Activated CD4-positive, alpha-beta memory T cell treated with anti-CD3 and anti-CD28 coated beads for 36 hours (primary cell): Measurements from ENCODE around the gene AOAH. TPM values are rescaled to one million over a fixed set of nuclear protein-coding genes. Genes with fewer than 3 reads are reported as not detected.

Experiments used
- CTCF ChIA-PET: fragments of 350-600 bp; sonication (Branson Sonifier 250); formaldehyde crosslinking; loops from one replicate; lab custom pipeline; 2021; ENCODE audit warnings: antibody characterized with exemption, inconsistent platforms; lab: Charles Lee
- POLR2A ChIA-PET: fragments of 350-600 bp; sonication (Branson Sonifier 250); formaldehyde crosslinking; loops from one replicate; lab custom pipeline; 2021; ENCODE audit warnings: antibody characterized with exemption; lab: Charles Lee
- DNase-seq: peaks from one replicate; pipeline ENCODE4 v3.0.0-alpha.2; 2020
- H3K27ac Mint-ChIP-seq: one replicate; pipeline ENCODE4 v1.8.0; 2021; ENCODE audit warnings: mixed read lengths
- H3K27me3 Mint-ChIP-seq: one replicate; pipeline ENCODE4 v1.8.0; 2021; ENCODE audit warnings: mixed read lengths
- H3K36me3 Mint-ChIP-seq: one replicate; pipeline ENCODE4 v1.8.0; 2021; ENCODE audit warnings: mixed read lengths
- H3K4me1 Mint-ChIP-seq: one replicate; pipeline ENCODE4 v1.8.0; 2021; ENCODE audit warnings: low read depth, mixed read lengths
- H3K4me3 Mint-ChIP-seq: one replicate; pipeline ENCODE4 v1.8.0; 2021; ENCODE audit warnings: mild to moderate bottlenecking, mixed read lengths
- H3K9me3 Mint-ChIP-seq: one replicate; pipeline ENCODE4 v1.8.0; 2021; ENCODE audit warnings: mixed read lengths
- intact Hi-C: fragments of 100-400 bp; cut with micrococcal nuclease; formaldehyde crosslinking; loops from one replicate; pipeline ENCODE4 v1.15.1; 2023
- total RNA-seq, 2 experiments: library from RNA; stranded (reverse); gene quantifications; one replicate each; pipeline ENCODE4 v1.2.3, GENCODE V29; 2021

AOAH gene
- total RNA-seq, 2 experiments from 2014 or later, result 2.4 to 2.6 TPM

DNA sequence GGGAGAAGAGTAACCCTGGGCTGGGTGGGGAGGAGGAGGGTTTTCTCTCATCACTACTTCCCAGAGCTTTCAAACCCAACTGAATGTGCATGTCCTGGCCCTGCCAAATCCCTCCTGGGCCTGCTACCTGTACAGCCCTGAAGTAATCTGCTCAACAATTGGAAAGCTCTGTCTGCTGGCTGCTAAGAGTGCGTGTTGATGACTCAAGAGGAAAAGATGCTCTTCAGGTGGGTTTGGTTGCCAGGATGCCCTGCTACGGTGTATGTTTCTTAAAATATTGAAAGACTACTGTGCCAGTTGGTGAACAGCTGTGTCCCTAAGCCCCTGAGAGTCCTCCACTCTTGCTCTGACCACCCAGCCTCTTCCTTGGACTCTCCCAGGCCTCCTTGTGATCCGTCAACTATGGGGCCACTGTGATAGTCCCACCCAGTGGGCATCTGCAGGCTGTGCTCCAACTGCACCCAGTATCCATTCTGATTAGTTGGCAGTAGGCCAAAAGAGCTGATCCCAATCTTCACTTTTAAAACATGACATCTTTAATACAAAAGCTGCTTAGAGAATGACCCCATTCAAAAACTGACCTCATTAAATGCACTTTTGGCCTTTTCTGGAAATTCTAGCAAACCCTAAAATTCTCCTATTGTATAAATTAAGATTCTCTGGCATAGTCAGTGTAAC, 85.6 kb downstream of the AOAH start:
- Mint-ChIP-seq H3K27me3 (no peaks in the 10 kb centered on the region), H3K9me3 (no peaks in the 10 kb centered on the region), H3K4me3 (no peak overlapping the region), H3K4me1 (peaks cover 44% of the 10 kb centered on the region), H3K27ac (no peak overlapping the region), H3K36me3 (no peaks in the 10 kb centered on the region)
- CTCF ChIA-PET, result interaction anchor here (1.6 kb wide), 2 partner anchors 10 to 32 kb away, joined by 6 to 7 read pairs; no protein-coding TSS in a partner anchor
- DNase-seq, result no peak
- intact Hi-C loops, result no loop called here
- POLR2A ChIA-PET, result no interaction called here

DNA sequence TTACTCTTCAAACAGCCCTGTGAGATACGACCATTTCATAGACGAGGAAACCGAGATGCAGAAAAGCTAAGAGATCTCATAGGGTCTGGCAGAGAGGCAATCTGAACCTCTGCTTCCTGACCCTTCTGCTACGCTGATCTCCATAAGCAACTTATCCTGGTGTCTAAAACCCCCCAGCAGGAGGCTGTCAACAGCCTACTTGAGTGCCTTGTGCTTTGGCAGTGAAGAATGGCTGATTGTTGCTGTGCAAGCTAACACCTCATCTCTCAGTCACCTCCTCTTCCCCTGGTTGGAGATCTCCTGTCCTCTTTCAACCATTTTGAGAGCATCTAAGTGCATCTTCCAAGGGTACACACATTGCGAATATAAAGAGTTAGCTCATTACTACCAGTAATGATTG, 86.2 kb downstream of the AOAH start:
- intact Hi-C loops, result no loop called here
- Mint-ChIP-seq H3K9me3 (no peaks in the 10 kb centered on the region), H3K27ac (no peak overlapping the region), H3K4me1 (peaks cover 44% of the 10 kb centered on the region), H3K36me3 (no peaks in the 10 kb centered on the region), H3K27me3 (no peaks in the 10 kb centered on the region), H3K4me3 (no peak overlapping the region)
- POLR2A ChIA-PET, result no interaction called here
- no peak for DNase-seq
- CTCF ChIA-PET, result no interaction called here

DNA sequence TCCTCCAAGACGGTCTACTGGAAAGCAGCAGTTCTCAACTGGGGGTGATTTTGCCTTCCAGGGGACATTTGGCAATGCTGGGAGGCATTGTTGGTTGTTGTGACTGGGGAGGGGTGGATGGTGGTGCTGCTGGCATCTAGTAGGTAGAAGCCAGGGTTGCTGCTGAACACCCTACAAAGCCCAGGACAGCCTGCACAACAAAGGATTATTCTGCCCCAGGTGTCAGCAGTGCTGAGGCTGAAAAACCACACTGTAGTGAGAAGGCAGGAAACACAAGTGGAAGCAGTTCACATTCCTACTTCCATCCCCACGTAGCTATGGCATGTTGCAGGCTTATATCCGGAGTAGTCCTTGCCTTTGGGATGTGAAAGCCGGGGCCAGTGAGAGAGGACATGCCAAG, 86.9 kb downstream of the AOAH start:
- no peaks in the 10 kb centered on the region for H3K9me3 Mint-ChIP-seq
- DNase-seq, result no peak
- H3K27ac Mint-ChIP-seq, result no peak overlapping the region
- peaks cover 44% of the 10 kb centered on the region for H3K4me1 Mint-ChIP-seq
- H3K4me3 Mint-ChIP-seq, result no peak overlapping the region
- intact Hi-C loops, result no loop called here
- no peaks in the 10 kb centered on the region for H3K27me3 Mint-ChIP-seq
- ChIA-PET POLR2A (no interaction called here), CTCF (no interaction called here)
- H3K36me3 Mint-ChIP-seq, result no peaks in the 10 kb centered on the region

DNA sequence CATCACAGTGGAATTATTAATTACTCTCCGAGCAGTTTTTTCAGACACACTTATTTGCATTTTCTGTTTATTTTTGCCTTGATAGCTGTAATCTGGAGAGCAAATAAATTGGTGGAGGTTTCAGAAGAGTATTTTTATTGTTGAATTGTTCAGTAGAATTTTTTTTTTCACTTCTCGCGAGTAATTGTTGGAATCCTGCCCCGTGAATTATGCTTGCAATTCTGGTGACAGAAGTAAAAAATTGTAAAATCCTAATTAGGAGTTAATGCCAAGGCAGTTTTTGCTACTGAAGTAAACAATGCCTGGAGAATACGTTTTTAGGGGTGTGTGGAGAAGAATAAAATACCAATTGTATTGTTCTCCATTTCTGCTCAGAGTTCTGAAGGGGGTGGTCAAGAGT, 88.2 kb downstream of the AOAH start:
- Mint-ChIP-seq H3K4me1 (peaks cover 40% of the 10 kb centered on the region), H3K27ac (no peak overlapping the region), H3K36me3 (no peaks in the 10 kb centered on the region), H3K4me3 (no peak overlapping the region), H3K9me3 (no peaks in the 10 kb centered on the region), H3K27me3 (no peaks in the 10 kb centered on the region)
- no peak for DNase-seq
- ChIA-PET POLR2A (no interaction called here), CTCF (interaction anchor here (0.6 kb wide), 1 partner anchor 285 kb away, joined by 3 read pairs; no protein-coding TSS in a partner anchor)
- intact Hi-C loops, result no loop called here

DNA sequence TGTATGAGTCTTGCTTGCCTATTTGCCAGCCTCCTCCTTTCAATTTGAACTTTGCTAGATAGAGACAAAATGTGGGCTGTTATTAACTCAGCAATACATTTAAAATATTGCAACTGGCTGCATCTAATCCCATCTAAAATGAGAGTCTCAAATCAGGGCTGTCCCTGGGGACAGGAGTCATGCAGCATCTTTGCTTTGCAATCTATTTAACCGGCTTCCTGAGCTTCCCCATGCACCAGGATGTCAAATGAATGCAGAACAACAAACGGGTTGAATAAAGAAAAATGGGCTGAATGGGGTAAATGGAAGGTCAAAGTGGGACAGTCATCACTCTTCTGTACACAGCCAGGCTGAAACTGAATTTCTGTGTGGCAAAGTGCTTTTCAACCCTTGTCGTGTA, 89.2 kb downstream of the AOAH start:
- ChIA-PET POLR2A (no interaction called here), CTCF (no interaction called here)
- H3K4me1 Mint-ChIP-seq, result peaks cover 34% of the 10 kb centered on the region
- no peaks in the 10 kb centered on the region for H3K9me3 Mint-ChIP-seq
- no peaks in the 10 kb centered on the region for H3K36me3 Mint-ChIP-seq
- DNase-seq, result no peak
- H3K27ac Mint-ChIP-seq, result no peak overlapping the region
- intact Hi-C loops, result no loop called here
- no peak overlapping the region for H3K4me3 Mint-ChIP-seq
- H3K27me3 Mint-ChIP-seq, result no peaks in the 10 kb centered on the region

DNA sequence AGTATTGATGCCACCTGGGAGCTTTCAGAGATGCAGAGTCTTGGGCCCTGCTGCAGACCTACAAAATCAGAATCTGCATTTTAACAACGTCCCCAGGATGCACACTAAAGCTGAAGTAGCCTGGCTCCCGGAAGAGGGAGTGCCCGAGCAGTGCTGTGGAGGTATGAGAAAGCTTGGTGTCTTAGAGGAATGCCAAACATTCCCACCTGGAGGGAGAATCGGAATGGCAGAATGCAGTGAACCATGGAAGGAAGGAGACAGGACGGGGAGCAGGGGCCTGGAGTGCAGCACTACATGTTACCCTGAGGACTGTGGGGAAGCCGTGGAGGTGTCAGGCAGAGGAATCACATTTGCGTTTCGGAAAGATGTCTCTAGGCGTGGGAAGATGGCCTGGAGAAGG, 90.9 kb downstream of the AOAH start:
- no peaks in the 10 kb centered on the region for H3K27me3 Mint-ChIP-seq
- intact Hi-C loops, result no loop called here
- POLR2A ChIA-PET, result no interaction called here
- H3K4me1 Mint-ChIP-seq, result peaks cover 17% of the 10 kb centered on the region
- H3K4me3 Mint-ChIP-seq, result no peak overlapping the region
- DNase-seq, result no peak
- CTCF ChIA-PET, result no interaction called here
- H3K36me3 Mint-ChIP-seq, result no peaks in the 10 kb centered on the region
- no peaks in the 10 kb centered on the region for H3K9me3 Mint-ChIP-seq
- no peak overlapping the region for H3K27ac Mint-ChIP-seq

DNA sequence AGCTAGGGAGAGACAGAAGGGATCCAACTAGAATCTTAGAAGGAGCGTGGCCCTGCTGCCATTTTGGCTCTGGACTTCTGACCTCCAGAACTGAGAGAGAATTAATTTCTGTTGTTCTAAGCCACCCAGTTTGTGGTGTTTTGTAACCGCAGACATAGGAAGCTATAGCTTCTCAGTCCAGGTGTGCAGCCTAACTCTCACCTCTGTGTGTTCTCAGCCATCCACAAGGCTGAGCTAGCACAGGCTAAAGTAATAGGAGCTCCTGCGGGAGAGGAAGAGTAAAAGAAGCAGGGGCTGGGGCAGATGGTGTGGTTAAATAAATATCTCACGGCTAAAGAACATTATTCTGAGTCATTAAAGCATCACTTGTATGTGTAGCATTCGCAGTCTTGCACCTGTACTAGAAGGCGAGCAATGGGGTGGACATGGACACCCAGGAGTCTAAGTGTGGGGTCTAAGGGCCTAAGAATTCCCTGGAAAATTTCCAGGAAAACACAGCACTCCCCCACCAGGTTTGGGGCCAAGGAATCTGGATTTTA, 94.1 kb downstream of the AOAH start:
- CTCF ChIA-PET, result interaction anchor here (0.7 kb wide), 1 partner anchor 40 kb away, joined by 3 read pairs; no protein-coding TSS in a partner anchor
- no peaks in the 10 kb centered on the region for H3K36me3 Mint-ChIP-seq
- DNase-seq, result no peak
- H3K4me3 Mint-ChIP-seq, result no peak overlapping the region
- POLR2A ChIA-PET, result no interaction called here
- no peaks in the 10 kb centered on the region for H3K4me1 Mint-ChIP-seq
- H3K27ac Mint-ChIP-seq, result no peak overlapping the region
- H3K9me3 Mint-ChIP-seq, result no peaks in the 10 kb centered on the region
- intact Hi-C loops, result no loop called here
- no peaks in the 10 kb centered on the region for H3K27me3 Mint-ChIP-seq

DNA sequence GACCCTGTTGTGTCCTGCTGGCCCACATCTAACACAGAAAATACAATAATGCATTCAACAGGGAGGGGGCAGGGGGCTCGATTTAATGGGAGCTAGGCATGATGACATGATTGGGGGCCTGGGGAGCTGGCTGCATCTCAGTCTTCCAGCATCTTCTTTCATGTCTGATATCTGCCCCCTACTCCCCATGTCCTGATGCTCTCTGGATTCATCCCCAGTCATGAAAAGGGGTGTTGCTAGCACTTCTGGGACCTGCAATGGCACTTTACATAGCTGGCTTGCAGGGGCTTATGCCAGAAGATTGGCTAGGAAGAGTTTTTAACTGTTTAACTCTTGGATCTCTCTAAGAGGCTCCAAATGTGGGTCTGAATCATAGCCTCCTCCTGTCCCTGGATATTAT, 94.9 kb downstream of the AOAH start:
- intact Hi-C loops, result no loop called here
- Mint-ChIP-seq H3K36me3 (no peaks in the 10 kb centered on the region), H3K27me3 (no peaks in the 10 kb centered on the region), H3K27ac (no peak overlapping the region), H3K4me3 (no peak overlapping the region), H3K9me3 (no peaks in the 10 kb centered on the region), H3K4me1 (no peaks in the 10 kb centered on the region)
- CTCF ChIA-PET, result no interaction called here
- POLR2A ChIA-PET, result no interaction called here
- no peak for DNase-seq

DNA sequence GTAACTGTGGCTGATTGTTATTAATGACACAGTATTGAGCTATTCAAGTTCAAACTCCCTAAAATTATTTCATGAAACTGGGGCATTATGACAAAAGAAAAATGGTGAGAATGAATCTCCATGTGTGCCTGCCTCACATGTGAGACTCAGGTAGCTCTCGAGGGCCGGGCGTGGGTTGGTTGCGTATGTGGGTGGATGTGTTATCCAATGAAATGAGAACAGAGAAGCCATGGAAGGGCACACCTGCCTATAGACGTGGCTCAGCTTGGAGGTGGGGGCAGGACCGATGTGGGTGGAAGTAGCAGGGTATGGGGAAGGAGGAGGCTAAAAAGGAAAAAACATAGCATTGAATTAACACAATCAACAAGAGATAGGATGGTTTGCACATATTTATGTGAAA, 96.5 kb downstream of the AOAH start:
- no peak overlapping the region for H3K27ac Mint-ChIP-seq

DNA sequence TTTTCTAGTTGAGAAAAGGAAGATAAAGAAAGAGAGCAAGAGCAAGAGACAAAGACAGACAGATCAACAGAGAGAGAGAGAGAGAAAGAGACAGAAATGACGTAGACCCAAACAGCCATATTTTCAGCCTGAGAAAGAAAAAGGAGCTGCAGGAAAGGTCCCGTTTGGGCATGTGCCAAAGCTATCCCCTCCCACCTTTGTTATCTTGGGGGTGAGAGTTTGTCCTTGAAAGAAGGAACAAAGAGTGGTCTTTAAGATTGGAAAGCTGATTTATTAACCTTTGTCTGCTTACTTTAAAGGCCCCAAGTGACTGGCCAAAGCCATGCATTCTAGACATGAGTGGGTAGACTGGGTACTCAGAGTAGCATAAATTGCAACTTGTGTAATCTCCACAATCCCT, 98.2 kb downstream of the AOAH start:
- Mint-ChIP-seq H3K4me3 (no peak overlapping the region), H3K27ac (no peak overlapping the region), H3K9me3 (no peaks in the 10 kb centered on the region), H3K36me3 (no peaks in the 10 kb centered on the region), H3K4me1 (peaks cover 11% of the 10 kb centered on the region), H3K27me3 (no peaks in the 10 kb centered on the region)
- no peak for DNase-seq
- intact Hi-C loops, result no loop called here
- ChIA-PET CTCF (no interaction called here), POLR2A (no interaction called here)

More for the DNA sequence above, 96.5 kb downstream of the AOAH start:
- no peak overlapping the region for H3K4me3 Mint-ChIP-seq
- H3K36me3 Mint-ChIP-seq, result no peaks in the 10 kb centered on the region
- no peak for DNase-seq
- H3K27me3 Mint-ChIP-seq, result no peaks in the 10 kb centered on the region
- intact Hi-C loops, result no loop called here
- ChIA-PET POLR2A (no interaction called here), CTCF (no interaction called here)
- peaks cover 2% of the 10 kb centered on the region for H3K4me1 Mint-ChIP-seq
- H3K9me3 Mint-ChIP-seq, result no peaks in the 10 kb centered on the region

DNA sequence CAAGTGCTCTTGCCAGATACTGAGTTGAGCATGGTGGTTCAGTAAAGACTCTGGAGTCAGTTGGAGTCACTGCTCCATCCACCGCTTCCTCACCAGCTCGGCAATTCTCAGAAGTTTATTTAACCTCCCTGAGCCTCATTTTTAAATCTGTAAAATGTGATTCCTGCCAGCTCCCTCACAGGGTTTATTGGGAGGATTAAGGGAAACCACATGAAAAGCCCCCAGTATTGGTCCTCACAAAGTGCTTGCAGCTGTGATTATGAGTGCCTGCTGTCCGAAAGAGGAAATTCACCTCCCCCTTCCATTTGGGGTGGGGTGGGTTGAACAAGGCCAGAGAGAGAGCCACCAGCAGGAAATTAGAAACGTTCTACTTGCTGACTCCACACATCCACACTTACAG, 99.0 kb downstream of the AOAH start:
- no peak overlapping the region for H3K27ac Mint-ChIP-seq
- no peaks in the 10 kb centered on the region for H3K27me3 Mint-ChIP-seq
- ChIA-PET POLR2A (no interaction called here), CTCF (interaction anchor here (0.8 kb wide), 1 partner anchor 277 kb away, joined by 3 read pairs; no protein-coding TSS in a partner anchor)
- no peaks in the 10 kb centered on the region for H3K9me3 Mint-ChIP-seq
- H3K4me3 Mint-ChIP-seq, result no peak overlapping the region
- DNase-seq, result no peak
- intact Hi-C loops, result no loop called here
- peaks cover 13% of the 10 kb centered on the region for H3K4me1 Mint-ChIP-seq
- no peaks in the 10 kb centered on the region for H3K36me3 Mint-ChIP-seq

DNA sequence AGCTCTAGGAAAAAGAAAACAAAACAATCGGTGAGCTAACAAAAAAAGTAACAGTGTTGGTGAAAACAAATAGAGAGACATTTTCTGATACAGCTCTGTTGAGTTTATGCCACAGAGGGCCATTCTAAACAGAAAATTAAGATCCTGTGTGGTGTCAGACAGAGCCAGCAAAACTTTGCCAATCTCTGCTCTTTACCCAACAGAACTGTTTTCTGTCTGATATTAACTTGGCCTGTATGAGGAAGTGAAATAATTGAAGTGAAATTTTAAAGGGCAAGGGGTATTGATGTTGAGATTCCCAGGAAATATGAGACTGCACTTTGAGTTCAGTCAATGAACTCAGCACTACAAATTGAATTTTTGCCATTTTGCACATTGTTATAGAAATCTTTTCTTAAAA, 101.0 kb downstream of the AOAH start:
- no peak overlapping the region for H3K27ac Mint-ChIP-seq
- H3K36me3 Mint-ChIP-seq, result no peaks in the 10 kb centered on the region
- no peak overlapping the region for H3K4me3 Mint-ChIP-seq
- ChIA-PET POLR2A (no interaction called here), CTCF (no interaction called here)
- peaks cover 13% of the 10 kb centered on the region for H3K4me1 Mint-ChIP-seq
- no peaks in the 10 kb centered on the region for H3K9me3 Mint-ChIP-seq
- intact Hi-C loops, result no loop called here
- H3K27me3 Mint-ChIP-seq, result no peaks in the 10 kb centered on the region
- DNase-seq, result no peak

DNA sequence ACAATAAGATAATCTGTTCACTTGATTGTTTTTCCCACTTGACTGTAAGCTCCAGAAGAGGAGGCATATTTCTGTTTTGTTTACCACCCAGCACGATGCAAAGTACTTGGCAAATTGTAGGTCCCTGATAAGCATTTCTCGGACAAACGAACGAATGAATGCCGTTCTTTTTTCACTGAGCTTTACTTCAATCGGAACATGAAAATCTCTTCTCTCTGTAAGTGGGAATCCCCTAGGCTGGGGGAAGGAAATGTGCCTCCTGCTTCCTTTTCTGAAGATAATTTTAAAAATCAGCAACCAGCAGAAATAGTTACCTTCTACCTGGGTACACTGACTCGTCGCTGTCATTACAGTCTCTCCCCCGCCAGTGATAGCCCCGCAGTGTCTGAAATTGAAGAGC, 102.9 kb downstream of the AOAH start:
- no peak for DNase-seq
- no peaks in the 10 kb centered on the region for H3K27me3 Mint-ChIP-seq
- intact Hi-C loops, result no loop called here
- CTCF ChIA-PET, result no interaction called here
- POLR2A ChIA-PET, result no interaction called here
- H3K4me1 Mint-ChIP-seq, result peaks cover 13% of the 10 kb centered on the region
- H3K36me3 Mint-ChIP-seq, result no peaks in the 10 kb centered on the region
- H3K27ac Mint-ChIP-seq, result no peak overlapping the region
- H3K4me3 Mint-ChIP-seq, result no peak overlapping the region
- no peaks in the 10 kb centered on the region for H3K9me3 Mint-ChIP-seq
